Mesendoderm (in vitro differentiated cells): ENCODE measurements around the gene S100G. TPM values are rescaled to one million over a fixed set of nuclear protein-coding genes. Genes with fewer than 3 reads are reported as not detected.
"Not testable (repeated sequence)": the region's sequence is repeated elsewhere in the genome, so short reads cannot be mapped to it uniquely, and the experiment has no call there.

ENCODE experiments used
- DNase-seq: peaks from one replicate; pipeline ENCODE4 v3.0.0; 2013
- H2AK5ac ChIP-seq: 2 replicates; pipeline ENCODE4 v1.6.1; 2013; ENCODE audit warnings: low read length, inconsistent platforms
- H2BK120ac ChIP-seq: 2 replicates; pipeline ENCODE4 v1.6.1; 2013; ENCODE audit warnings: low read depth, mild to moderate bottlenecking, low read length, moderate library complexity, mixed read lengths
- H2BK15ac ChIP-seq: replicated peaks from 2 replicates; pipeline ENCODE4 v1.6.1; 2013; ENCODE audit warnings: low read depth, mild to moderate bottlenecking, moderate library complexity
- H2BK5ac ChIP-seq: 2 replicates; pipeline ENCODE4 v1.6.1; 2013; ENCODE audit warnings: low read length, inconsistent platforms
- H3K18ac ChIP-seq: 2 replicates; pipeline ENCODE4 v1.6.1; 2013; ENCODE audit warnings: mild to moderate bottlenecking, low read length, mixed read lengths
- H3K23ac ChIP-seq: one replicate; pipeline ENCODE4 v1.6.1; 2013; ENCODE audit warnings: low read length
- H3K27ac ChIP-seq: 2 replicates; pipeline ENCODE4 v1.5.1; 2013; ENCODE audit warnings: low read depth, mild to moderate bottlenecking, inconsistent platforms, low read length, moderate library complexity
- H3K27me3 ChIP-seq: 2 replicates; pipeline ENCODE4 v1.6.1; 2013; ENCODE audit warnings: low read length, control low read depth, mild to moderate bottlenecking, inconsistent platforms; ENCODE audit not compliant: insufficient read depth, poor library complexity
- H3K36me3 ChIP-seq: 2 replicates; pipeline ENCODE4 v1.6.1; 2013; ENCODE audit warnings: low read length, inconsistent platforms; ENCODE audit not compliant: control insufficient read depth, insufficient read depth
- H3K4ac ChIP-seq: one replicate; pipeline ENCODE4 v1.6.1; 2013; ENCODE audit warnings: low read depth, mild to moderate bottlenecking, low read length, moderate library complexity
- H3K4me1 ChIP-seq: 2 replicates; pipeline ENCODE4 v1.6.1; 2013; ENCODE audit warnings: low read depth, low read length, inconsistent platforms; ENCODE audit not compliant: control insufficient read depth
- H3K4me2 ChIP-seq: 2 replicates; pipeline ENCODE4 v1.6.1; 2013; ENCODE audit warnings: low read length
- H3K4me3 ChIP-seq: 2 replicates; pipeline ENCODE4 v1.5.1; 2013; ENCODE audit warnings: mild to moderate bottlenecking, low read length
- H3K56ac ChIP-seq: one replicate; pipeline ENCODE4 v1.6.1; 2013; ENCODE audit warnings: low read length
- H3K79me1 ChIP-seq: 2 replicates; pipeline ENCODE4 v1.6.1; 2013; ENCODE audit warnings: low read length, inconsistent platforms
- H3K79me2 ChIP-seq: 2 replicates; pipeline ENCODE4 v1.6.1; 2013; ENCODE audit warnings: mild to moderate bottlenecking, low read length; ENCODE audit not compliant: control insufficient read depth, insufficient read depth
- H3K9ac ChIP-seq: 2 replicates; pipeline ENCODE4 v1.6.1; 2013; ENCODE audit warnings: low read length, inconsistent platforms
- H4K5ac ChIP-seq: one replicate; pipeline ENCODE4 v1.6.1; 2013; ENCODE audit warnings: low read length
- H4K8ac ChIP-seq: one replicate; pipeline ENCODE4 v1.6.1; 2013; ENCODE audit warnings: low read depth, mild to moderate bottlenecking, control low read depth, low read length, moderate library complexity
- WGBS: extraction: QIAGEN DNeasy Blood & Tissue Kit; methylation state at CpG from one replicate; pipeline ENCODE4 v1.1.7; 2013; ENCODE audit warnings: low lambda C conversion rate, missing lambda C conversion rate; ENCODE audit not compliant: insufficient coverage; ENCODE audit errors: extremely low coverage; 5-methylcytosine and 5-hydroxymethylcytosine counted together
- polyA plus RNA-seq, 2 experiments: library from polyadenylated mRNA; stranded (reverse); fragments of 200-250 nt; gene quantifications; one replicate each; pipeline ENCODE4 v1.2.3, GENCODE V29; 2013

The S100G gene, protein sequence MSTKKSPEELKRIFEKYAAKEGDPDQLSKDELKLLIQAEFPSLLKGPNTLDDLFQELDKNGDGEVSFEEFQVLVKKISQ
- polyA plus RNA-seq (2013, experiment 1 of 2) = not detected
- polyA plus RNA-seq (2013, experiment 2 of 2) = not detected

DNA sequence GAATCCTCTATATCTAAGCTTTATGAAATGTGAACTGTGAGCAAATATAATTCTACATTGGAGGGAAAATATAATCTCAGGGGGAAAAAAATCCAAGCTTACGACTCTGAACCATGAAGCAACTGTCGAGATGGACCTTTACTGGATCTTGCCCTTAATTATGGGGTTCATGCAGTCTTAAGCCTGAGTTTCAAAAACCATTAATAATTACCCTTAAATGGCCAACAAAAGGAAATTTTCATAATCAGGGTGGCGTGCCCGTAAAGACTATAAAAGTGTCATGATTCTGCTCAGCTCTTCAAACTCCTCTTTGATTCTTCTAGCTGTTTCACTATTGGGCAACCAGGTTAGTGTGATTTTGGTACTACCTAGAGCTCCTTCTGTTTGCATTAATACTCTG, at the start of gene S100G:
Gene S100G (plus strand): TSS at position 301 of the 400 bp plus-strand sequence. CDS start 849 bp downstream, outside the sequence.
- Histone ChIP-seq H4K5ac (no peak within 1 kb of the TSS), H2BK15ac (no peak within 1 kb of the TSS), H3K4me2 (no peak within 1 kb of the TSS), H3K9ac (no peak within 1 kb of the TSS), H3K23ac (no peak within 1 kb of the TSS), H3K36me3 (no peaks in the 10 kb centered on the region), H3K79me1 (no peaks in the 10 kb centered on the region), H3K4ac (no peak within 1 kb of the TSS), H4K8ac (no peak within 1 kb of the TSS), H2AK5ac (no peak within 1 kb of the TSS), H3K4me3 (no peak within 1 kb of the TSS), H3K79me2 (no peaks in the 10 kb centered on the region), H3K27ac (no peak within 1 kb of the TSS), H2BK120ac (no peak within 1 kb of the TSS), H2BK5ac (no peak within 1 kb of the TSS), H3K18ac (no peak within 1 kb of the TSS), H3K4me1 (no peaks in the 10 kb centered on the region), H3K27me3 (no peaks in the 10 kb centered on the region), H3K56ac (no peak within 1 kb of the TSS)
- DNase-seq = no peak
- WGBS = no CpG with 5 or more reads among the region's 4 CpGs

DNA sequence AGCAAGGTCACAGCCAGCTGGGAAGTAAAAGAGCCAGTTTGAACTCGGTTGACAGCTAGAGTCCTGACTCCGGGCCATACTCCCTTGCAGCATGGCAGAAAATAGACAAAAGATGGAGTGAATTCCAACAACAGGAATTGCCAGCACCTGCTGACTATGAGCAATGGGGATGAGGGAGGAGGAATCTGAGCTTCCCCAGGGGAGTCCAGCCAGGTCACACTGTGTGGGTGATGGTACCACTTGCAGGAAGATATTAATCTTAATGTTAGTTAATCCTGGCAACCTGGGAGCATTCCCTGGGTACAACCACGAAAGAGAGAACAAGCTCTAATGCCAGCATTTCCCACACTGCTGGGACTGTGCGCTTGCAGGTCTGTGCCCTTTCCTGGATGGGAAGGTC, 48.1 kb upstream of the S100G start:
- H3K4me3 ChIP-seq = no peak overlapping the region
- no peak overlapping the region for H4K8ac ChIP-seq
- H4K5ac ChIP-seq = no peak overlapping the region
- no peak overlapping the region for H3K4ac ChIP-seq
- H3K27me3 ChIP-seq = no peaks in the 10 kb centered on the region
- H3K36me3 ChIP-seq = no peaks in the 10 kb centered on the region
- no peak for DNase-seq
- H2BK5ac ChIP-seq = no peak overlapping the region
- no peaks in the 10 kb centered on the region for H3K79me1 ChIP-seq
- H3K4me1 ChIP-seq = no peaks in the 10 kb centered on the region
- no peak overlapping the region for H3K23ac ChIP-seq
- no peak overlapping the region for H3K9ac ChIP-seq
- H3K18ac ChIP-seq = no peak overlapping the region
- no peak overlapping the region for H2BK15ac ChIP-seq
- no peak overlapping the region for H2BK120ac ChIP-seq
- H2AK5ac ChIP-seq = no peak overlapping the region
- no CpG with 5 or more reads among the region's 4 CpGs for WGBS
- H3K79me2 ChIP-seq = no peaks in the 10 kb centered on the region
- no peak overlapping the region for H3K4me2 ChIP-seq
- H3K27ac ChIP-seq = no peak overlapping the region
- no peak overlapping the region for H3K56ac ChIP-seq

DNA sequence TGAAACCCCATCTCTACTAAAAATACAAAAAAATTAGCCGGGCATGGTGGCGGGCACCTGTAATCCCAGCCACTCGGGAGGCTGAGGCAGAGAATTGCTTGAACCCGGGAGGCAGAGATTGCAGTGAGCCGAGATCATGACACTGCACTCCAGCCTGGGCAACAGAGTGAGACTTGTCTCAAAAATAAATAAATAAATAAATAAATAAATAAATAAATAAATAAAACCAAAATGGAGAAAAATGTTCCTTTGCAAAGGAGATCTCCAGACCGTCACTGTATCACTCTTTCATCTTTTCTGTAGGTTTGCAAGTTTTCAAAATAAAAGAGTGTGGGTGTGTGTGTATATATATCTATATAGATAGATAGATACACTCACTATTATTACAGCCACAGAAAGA, 46.7 kb upstream of the S100G start:
- not testable (repeated sequence) for H3K36me3 ChIP-seq, H3K9ac ChIP-seq, H4K8ac ChIP-seq, H3K79me2 ChIP-seq, H2BK15ac ChIP-seq, H3K4me2 ChIP-seq, H3K79me1 ChIP-seq, H2BK120ac ChIP-seq, H3K27ac ChIP-seq, H3K56ac ChIP-seq, H2BK5ac ChIP-seq, H3K18ac ChIP-seq, H3K4me1 ChIP-seq, H3K27me3 ChIP-seq, H3K23ac ChIP-seq, DNase-seq, H4K5ac ChIP-seq, H2AK5ac ChIP-seq, H3K4me3 ChIP-seq, H3K4ac ChIP-seq
- no CpG with 5 or more reads among the region's 6 CpGs for WGBS

DNA sequence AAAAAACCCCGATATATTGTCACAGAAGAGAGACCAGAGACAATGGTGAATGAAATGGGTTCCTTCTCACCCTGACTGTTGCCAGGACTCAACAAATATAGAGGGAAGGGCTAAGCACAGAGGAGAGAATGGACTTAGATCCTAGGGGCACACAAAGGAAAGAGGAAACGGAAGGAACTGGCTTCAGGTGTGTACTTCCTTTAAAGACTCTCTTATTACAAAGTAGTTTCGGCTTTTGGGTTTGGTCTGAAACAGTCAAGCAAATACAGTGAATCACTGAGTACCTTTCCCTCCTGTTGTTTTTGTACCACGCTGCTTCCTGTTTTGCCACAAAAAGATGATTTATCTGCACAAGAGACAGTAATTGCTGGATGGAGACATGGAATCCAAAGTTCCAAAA, 46.1 kb upstream of the S100G start:
- Histone ChIP-seq H4K5ac (no peak overlapping the region), H2BK15ac (no peak overlapping the region), H3K56ac (no peak overlapping the region), H3K27me3 (no peaks in the 10 kb centered on the region), H3K4me1 (no peaks in the 10 kb centered on the region), H2BK120ac (no peak overlapping the region), H3K23ac (no peak overlapping the region), H3K27ac (no peak overlapping the region), H3K4ac (no peak overlapping the region), H3K36me3 (no peaks in the 10 kb centered on the region), H3K79me1 (no peaks in the 10 kb centered on the region), H3K9ac (no peak overlapping the region), H2AK5ac (no peak overlapping the region), H3K18ac (no peak overlapping the region), H2BK5ac (no peak overlapping the region), H4K8ac (no peak overlapping the region), H3K79me2 (no peaks in the 10 kb centered on the region), H3K4me2 (no peak overlapping the region), H3K4me3 (no peak overlapping the region)
- no peak for DNase-seq
- WGBS = no CpG with 5 or more reads among the region's 4 CpGs

DNA sequence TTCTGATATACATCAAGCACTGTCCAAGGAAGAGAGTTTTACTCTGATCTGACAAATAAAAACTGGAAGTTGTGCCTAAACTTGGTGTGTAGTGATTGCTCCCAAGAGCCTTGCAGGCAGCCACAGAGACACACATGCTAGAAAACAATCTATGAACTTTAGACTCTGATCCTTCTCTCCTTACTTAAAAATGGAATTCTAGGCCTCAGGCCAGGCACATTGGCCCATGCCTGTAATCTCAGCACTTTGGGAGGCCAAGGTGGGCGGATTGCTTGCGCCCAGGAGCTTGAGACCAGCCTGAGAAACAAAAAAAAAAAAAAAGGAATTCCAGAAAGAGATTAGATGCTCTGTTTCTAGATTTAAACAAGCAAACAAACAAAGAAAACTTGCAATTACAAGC, 45.6 kb upstream of the S100G start:
- Histone ChIP-seq H3K4me3 (no peak overlapping the region), H3K9ac (no peak overlapping the region), H3K79me1 (no peaks in the 10 kb centered on the region), H3K27ac (no peak overlapping the region), H3K4me2 (no peak overlapping the region), H3K18ac (no peak overlapping the region), H3K4me1 (no peaks in the 10 kb centered on the region), H2BK15ac (no peak overlapping the region), H3K36me3 (no peaks in the 10 kb centered on the region), H4K8ac (no peak overlapping the region), H2BK5ac (no peak overlapping the region), H3K79me2 (no peaks in the 10 kb centered on the region), H3K4ac (no peak overlapping the region), H3K56ac (no peak overlapping the region), H2AK5ac (no peak overlapping the region), H3K23ac (no peak overlapping the region), H2BK120ac (no peak overlapping the region), H3K27me3 (no peaks in the 10 kb centered on the region), H4K5ac (no peak overlapping the region)
- DNase-seq = no peak
- no CpG with 5 or more reads among the region's 2 CpGs for WGBS

DNA sequence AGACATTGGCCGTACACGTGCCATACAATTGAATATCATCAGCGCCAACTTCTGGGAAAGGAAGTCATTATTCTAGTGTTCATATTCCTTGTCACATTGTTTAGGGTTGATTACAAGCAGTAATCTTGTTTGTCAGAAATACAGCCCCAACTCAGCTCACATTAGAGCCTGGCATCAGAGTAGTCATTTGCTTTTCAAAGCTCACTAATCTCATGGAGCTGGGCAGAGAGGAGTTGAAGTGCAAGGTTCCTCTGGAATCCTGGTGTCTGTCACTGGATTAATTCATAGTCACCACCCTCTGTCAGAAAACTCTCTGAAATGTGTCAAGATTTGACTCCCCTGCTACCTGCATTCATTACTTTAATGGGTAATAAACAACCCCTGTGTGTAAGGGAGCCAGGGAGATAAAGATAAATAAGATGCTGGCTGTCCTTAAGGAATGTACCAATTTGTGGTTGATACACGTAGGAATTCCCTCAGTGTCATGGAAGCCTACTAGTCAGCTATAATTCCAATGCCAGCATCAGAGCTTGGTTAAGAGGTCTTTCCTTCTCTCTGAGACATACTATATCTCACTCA, 43.7 kb upstream of the S100G start:
- no peaks in the 10 kb centered on the region for H3K36me3 ChIP-seq
- no peak overlapping the region for H2BK120ac ChIP-seq
- no peak overlapping the region for H3K4me3 ChIP-seq
- H3K27me3 ChIP-seq = no peaks in the 10 kb centered on the region
- no peak overlapping the region for H3K4me2 ChIP-seq
- no peak overlapping the region for H3K23ac ChIP-seq
- H3K18ac ChIP-seq = no peak overlapping the region
- H4K5ac ChIP-seq = no peak overlapping the region
- H2BK15ac ChIP-seq = no peak overlapping the region
- no peaks in the 10 kb centered on the region for H3K79me1 ChIP-seq
- H3K27ac ChIP-seq = no peak overlapping the region
- no peaks in the 10 kb centered on the region for H3K79me2 ChIP-seq
- no peak for DNase-seq
- WGBS = no CpG with 5 or more reads among the region's 4 CpGs
- no peaks in the 10 kb centered on the region for H3K4me1 ChIP-seq
- H3K56ac ChIP-seq = no peak overlapping the region
- no peak overlapping the region for H3K4ac ChIP-seq
- H2BK5ac ChIP-seq = no peak overlapping the region
- H4K8ac ChIP-seq = no peak overlapping the region
- no peak overlapping the region for H2AK5ac ChIP-seq
- H3K9ac ChIP-seq = no peak overlapping the region
